SU-DHL-6 (cell line): ENCODE data around the gene PCYT2.

ENCODE experiments used
- H2AFZ ChIP-seq: fragments of 200-600 bp; sonication (generic); 2 replicates; pipeline ENCODE4 v1.6.1; 2014; ENCODE audit warnings: low read depth, mild to moderate bottlenecking, moderate library complexity, mixed read lengths, antibody characterized with exemption, low read length; ENCODE audit not compliant: severe bottlenecking
- H3F3A ChIP-seq: fragments of 200-600 bp; shearing (Covaris generic); 2 replicates; pipeline ENCODE4 v1.6.0; 2016; ENCODE audit warnings: antibody characterized with exemption, mild to moderate bottlenecking; ENCODE audit not compliant: insufficient read depth
- H3K27ac ChIP-seq: fragments of 200-600 bp; sonication (generic); 2 replicates; pipeline ENCODE4 v1.5.1; 2016; ENCODE audit warnings: low read depth, mild to moderate bottlenecking, low read length, moderate library complexity, mixed read lengths
- H3K27me3 ChIP-seq: fragments of 200-600 bp; sonication (generic), shearing (Covaris generic); 2 replicates; pipeline ENCODE4 v1.6.0; 2014; ENCODE audit warnings: mild to moderate bottlenecking, low read length
- H3K36me3 ChIP-seq: fragments of 200-600 bp; sonication (generic); 2 replicates; pipeline ENCODE4 v1.6.1; 2014; ENCODE audit warnings: mild to moderate bottlenecking, low read length, mixed read lengths
- H3K4me2 ChIP-seq: fragments of 300-600, 200-600 bp; shearing (Covaris generic), sonication (generic); 2 replicates; pipeline ENCODE4 v1.6.0; 2014; ENCODE audit warnings: low read length, low read depth, mild to moderate bottlenecking; ENCODE audit not compliant: poor library complexity, severe bottlenecking
- H3K4me3 ChIP-seq: fragments of 200-600 bp; sonication (generic); 2 replicates; pipeline ENCODE4 v1.5.1; 2014; ENCODE audit warnings: antibody characterized with exemption, low read length, mild to moderate bottlenecking, mixed read lengths; ENCODE audit not compliant: insufficient read depth, poor library complexity, severe bottlenecking
- H3K79me2 ChIP-seq: fragments of 200-600 bp; sonication (generic); 2 replicates; pipeline ENCODE4 v1.6.1; 2014; ENCODE audit warnings: mild to moderate bottlenecking, low read length, moderate library complexity; ENCODE audit not compliant: insufficient read depth
- H3K9ac ChIP-seq: fragments of 200-600 bp; sonication (generic); 2 replicates; pipeline ENCODE4 v1.7.0; 2014; ENCODE audit warnings: mild to moderate bottlenecking, low read length
- H3K9me2 ChIP-seq: fragments of 200-600 bp; sonication (generic); replicated peaks from 2 replicates; pipeline ENCODE4 v1.6.1; 2014; ENCODE audit warnings: low read length; ENCODE audit not compliant: insufficient read depth
- H3K9me3 ChIP-seq: fragments of 200-600 bp; sonication (generic); 2 replicates; pipeline ENCODE4 v1.6.1; 2014; ENCODE audit warnings: low read length, mixed read lengths; ENCODE audit not compliant: insufficient read depth
- H4K20me1 ChIP-seq: fragments of 200-600 bp; sonication (generic); 2 replicates; pipeline ENCODE4 v1.6.1; 2014; ENCODE audit warnings: low read depth, mild to moderate bottlenecking, antibody characterized with exemption, low read length, moderate library complexity, mixed read lengths
- CTCF ChIP-seq: fragments of 200-600 bp; sonication (generic); IDR thresholded peaks from one replicate; pipeline ENCODE4 v1.5.1; 2017; ENCODE audit warnings: antibody characterized with exemption, mild to moderate bottlenecking, low read length, moderate library complexity; ENCODE audit not compliant: insufficient read depth, poor library complexity, severe bottlenecking
- EZH2phosphoT487 ChIP-seq: fragments of 200-600 bp; sonication (generic), shearing (Covaris generic); conservative IDR thresholded peaks from 2 replicates; pipeline ENCODE4 v1.6.1; 2018; ENCODE audit warnings: mild to moderate bottlenecking, antibody characterized with exemption, low read length, moderate library complexity, mixed read lengths

PCYT2 gene

DNA sequence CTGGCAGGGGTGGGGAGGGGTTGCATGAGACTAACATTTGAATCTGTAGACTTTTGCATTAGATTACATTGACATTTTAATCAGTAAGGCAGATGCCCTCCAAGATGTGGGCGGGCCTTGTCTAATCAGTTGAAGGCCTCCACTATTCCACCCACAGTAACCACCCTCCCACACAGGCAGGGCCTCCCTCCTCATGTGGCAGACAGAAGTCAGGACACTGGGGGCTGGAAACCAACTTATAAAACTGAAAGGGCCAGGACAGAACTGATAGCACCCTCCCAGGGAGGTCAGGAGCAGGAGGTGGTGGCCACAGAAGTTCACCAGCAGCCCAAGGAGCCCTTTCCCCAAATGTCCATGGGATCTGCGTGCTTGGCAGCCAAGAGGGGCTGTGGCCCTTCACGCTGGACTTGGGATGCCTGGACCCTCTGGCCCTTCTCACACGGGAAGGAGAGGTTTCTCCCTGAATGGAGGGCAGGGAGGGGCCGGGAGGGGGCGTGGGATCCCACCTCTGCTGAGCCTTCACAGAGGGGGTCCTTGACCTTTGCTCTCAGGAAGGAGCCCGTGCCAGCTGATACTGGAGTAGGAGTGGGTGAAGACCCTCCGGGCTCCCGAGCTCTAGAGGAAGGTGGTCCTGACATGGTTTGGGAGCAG is 21.3 kb upstream of the PCYT2 start:
- no peak for TF ChIP-seq EZH2phosphoT487
- TF ChIP-seq CTCF, result no peak
- no peak overlapping the region for H3K4me2 ChIP-seq
- no peaks in the 10 kb centered on the region for H3K27me3 ChIP-seq
- no peaks in the 10 kb centered on the region for H3K36me3 ChIP-seq
- peak overlapping the region; percentile 7; the same call in 1 of the 2 replicates for H3K9ac ChIP-seq
- peaks cover 24% of the 10 kb centered on the region for H3F3A ChIP-seq
- H3K4me3 ChIP-seq, result no peak overlapping the region
- no peaks in the 10 kb centered on the region for H4K20me1 ChIP-seq
- H3K9me2 ChIP-seq, result no peaks in the 10 kb centered on the region
- H2AFZ ChIP-seq, result no peak overlapping the region
- no peaks in the 10 kb centered on the region for H3K9me3 ChIP-seq
- peaks cover 4% of the 10 kb centered on the region; the same call in 1 of the 2 replicates for H3K79me2 ChIP-seq
- H3K27ac ChIP-seq, result peak overlapping the region; percentile 67

- H2AFZ ChIP-seq, result no peak overlapping the region
- H3K27me3 ChIP-seq, result no peaks in the 10 kb centered on the region
- no peak overlapping the region for H3K9ac ChIP-seq
- H3K36me3 ChIP-seq, result no peaks in the 10 kb centered on the region
- H3K27ac ChIP-seq, result peak overlapping the region; percentile 67
- no peaks in the 10 kb centered on the region for H3K9me3 ChIP-seq
- H3K9me2 ChIP-seq, result no peaks in the 10 kb centered on the region
- H3F3A ChIP-seq, result peaks cover 24% of the 10 kb centered on the region
- no peak overlapping the region for H3K4me2 ChIP-seq
- peaks cover 7% of the 10 kb centered on the region for H3K79me2 ChIP-seq
- no peak for TF ChIP-seq EZH2phosphoT487
- TF ChIP-seq CTCF, result no peak
- H3K4me3 ChIP-seq, result no peak overlapping the region
- H4K20me1 ChIP-seq, result no peaks in the 10 kb centered on the region
Observed at GRCh38 chr17:81931557-81932332, 20.5 kb upstream of the PCYT2 start.

- no peaks in the 10 kb centered on the region for H3K27me3 ChIP-seq
- no peaks in the 10 kb centered on the region for H3K36me3 ChIP-seq
- no peak overlapping the region for H3K4me3 ChIP-seq
- H2AFZ ChIP-seq, result no peak overlapping the region
- peak overlapping the region; percentile 32; the same call in 1 of the 2 replicates for H3K9ac ChIP-seq
- H3K9me3 ChIP-seq, result no peaks in the 10 kb centered on the region
- H3K9me2 ChIP-seq, result no peaks in the 10 kb centered on the region
- TF ChIP-seq EZH2phosphoT487, result no peak
- TF ChIP-seq CTCF, result no peak
- H3K27ac ChIP-seq, result peak overlapping the region; percentile 67
- peaks cover 10% of the 10 kb centered on the region for H3K79me2 ChIP-seq
- no peak overlapping the region for H3K4me2 ChIP-seq
- H4K20me1 ChIP-seq, result no peaks in the 10 kb centered on the region
- H3F3A ChIP-seq, result peaks cover 24% of the 10 kb centered on the region
Observed at GRCh38 chr17:81931189-81931556, 20.0 kb upstream of the PCYT2 start.
